ENCODE data around the gene STON1. TPM values are rescaled to one million over a fixed set of nuclear protein-coding genes. Genes with fewer than 3 reads are reported as not detected.
"Not testable (repeated sequence)": the region's sequence is repeated elsewhere in the genome, so short reads cannot be mapped to it uniquely, and the experiment has no call there.

Gene STON1
- total and polyA plus RNA-seq, 3 donors from 2014 or later, result 3.8 to 5.7 (median 5.1) TPM

- Histone ChIP-seq H3K9me3 (no peaks in the 10 kb centered on the region), H3K4me1 (no peaks in the 10 kb centered on the region), H3K27ac (no peak overlapping the region), H3K27me3 (no peaks in the 10 kb centered on the region), H3K4me3 (no peak overlapping the region), H3K36me3 (ENCODE audit: low read depth, missing control alignments) (no peaks in the 10 kb centered on the region)
- intact Hi-C loops (cut with DNase I; ENCODE audit: low total_unique reads), result no loop called here
- WGBS, 2 donors, result 82 to 85% methylated on average over 1 of the region's 1 CpG
- no peak for DNase-seq
- TF ChIP-seq POLR2A (IDR thresholded peaks at IDR 0.05), result no peak
- TF ChIP-seq, protein P1, sequence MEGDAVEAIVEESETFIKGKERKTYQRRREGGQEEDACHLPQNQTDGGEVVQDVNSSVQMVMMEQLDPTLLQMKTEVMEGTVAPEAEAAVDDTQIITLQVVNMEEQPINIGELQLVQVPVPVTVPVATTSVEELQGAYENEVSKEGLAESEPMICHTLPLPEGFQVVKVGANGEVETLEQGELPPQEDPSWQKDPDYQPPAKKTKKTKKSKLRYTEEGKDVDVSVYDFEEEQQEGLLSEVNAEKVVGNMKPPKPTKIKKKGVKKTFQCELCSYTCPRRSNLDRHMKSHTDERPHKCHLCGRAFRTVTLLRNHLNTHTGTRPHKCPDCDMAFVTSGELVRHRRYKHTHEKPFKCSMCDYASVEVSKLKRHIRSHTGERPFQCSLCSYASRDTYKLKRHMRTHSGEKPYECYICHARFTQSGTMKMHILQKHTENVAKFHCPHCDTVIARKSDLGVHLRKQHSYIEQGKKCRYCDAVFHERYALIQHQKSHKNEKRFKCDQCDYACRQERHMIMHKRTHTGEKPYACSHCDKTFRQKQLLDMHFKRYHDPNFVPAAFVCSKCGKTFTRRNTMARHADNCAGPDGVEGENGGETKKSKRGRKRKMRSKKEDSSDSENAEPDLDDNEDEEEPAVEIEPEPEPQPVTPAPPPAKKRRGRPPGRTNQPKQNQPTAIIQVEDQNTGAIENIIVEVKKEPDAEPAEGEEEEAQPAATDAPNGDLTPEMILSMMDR (IDR thresholded peaks at IDR 0.05), result no peak
Measured at GRCh38 chr2:48543895-48544294, 13.9 kb downstream of the STON1 start.

DNA sequence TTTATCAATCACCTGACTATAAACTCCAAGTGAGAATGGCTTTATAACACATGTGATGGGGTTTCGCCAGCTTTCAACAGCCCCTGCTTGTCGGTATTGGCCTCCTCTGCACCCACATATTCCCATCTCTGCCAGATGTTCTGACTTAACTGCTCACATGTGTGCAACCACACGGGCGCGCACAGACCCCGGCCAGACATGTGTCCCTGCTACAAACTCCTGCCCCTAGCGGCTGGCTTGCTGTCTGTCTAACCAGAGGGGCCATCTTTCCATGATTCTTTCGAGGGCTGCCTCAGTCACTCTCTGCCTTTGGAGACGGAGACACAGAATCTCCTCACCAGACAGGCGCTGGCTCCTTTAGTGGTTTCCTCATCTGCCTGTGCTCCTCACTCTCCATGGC, 15.3 kb downstream of the STON1 start:
- TF ChIP-seq POLR2A (IDR thresholded peaks at IDR 0.05), result no peak
- TF ChIP-seq, protein P1 (IDR thresholded peaks at IDR 0.05), result no peak
- no peak for DNase-seq
- no peaks in the 10 kb centered on the region for H3K4me1 ChIP-seq
- H3K27ac ChIP-seq, result no peak overlapping the region
- intact Hi-C loops (cut with DNase I; ENCODE audit: low total_unique reads), result no loop called here
- no peak overlapping the region for H3K4me3 ChIP-seq
- no peaks in the 10 kb centered on the region for H3K27me3 ChIP-seq
- WGBS, 2 donors, result 85 to 86% methylated on average over 10 of the region's 10 CpGs
- no peaks in the 10 kb centered on the region for H3K36me3 ChIP-seq (ENCODE audit: low read depth, missing control alignments)
- H3K9me3 ChIP-seq, result no peaks in the 10 kb centered on the region

DNA sequence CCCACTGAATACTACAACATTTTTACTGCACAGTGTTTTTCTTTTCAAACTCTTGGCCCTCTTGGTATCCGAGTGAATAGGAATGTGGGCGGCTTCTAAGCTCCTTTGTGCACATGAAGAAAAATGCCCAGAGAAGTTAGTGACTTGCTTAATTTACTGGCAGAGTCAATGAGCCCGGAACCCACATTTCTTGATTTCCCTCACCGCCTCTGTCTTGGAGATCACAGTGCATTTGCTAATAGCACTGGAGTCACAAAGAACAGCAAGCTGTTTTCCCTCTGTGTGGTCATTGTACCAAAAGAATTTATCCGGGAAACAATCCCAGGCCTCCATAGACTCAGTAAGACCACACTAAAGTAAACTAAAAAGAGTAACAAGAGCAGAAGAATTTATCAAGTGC, 18.9 kb downstream of the STON1 start:
- WGBS, 2 donors, result 78 to 79% methylated on average over 5 of the region's 5 CpGs
- Histone ChIP-seq H3K4me3 (no peak overlapping the region), H3K27ac (no peak overlapping the region), H3K36me3 (ENCODE audit: low read depth, missing control alignments) (no peaks in the 10 kb centered on the region), H3K27me3 (no peaks in the 10 kb centered on the region), H3K9me3 (no peaks in the 10 kb centered on the region), H3K4me1 (no peaks in the 10 kb centered on the region)
- intact Hi-C loops (cut with DNase I; ENCODE audit: low total_unique reads), result no loop called here
- no peak for TF ChIP-seq POLR2A (IDR thresholded peaks at IDR 0.05)
- TF ChIP-seq, protein P1 (IDR thresholded peaks at IDR 0.05), result no peak
- no peak for DNase-seq

GRCh38 chr2:48549972-48550371, 20.0 kb downstream of the STON1 start:
- Histone ChIP-seq H3K36me3 (ENCODE audit: low read depth, missing control alignments) (no peaks in the 10 kb centered on the region), H3K9me3 (no peaks in the 10 kb centered on the region), H3K27ac (no peak overlapping the region), H3K27me3 (no peaks in the 10 kb centered on the region), H3K4me1 (no peaks in the 10 kb centered on the region), H3K4me3 (no peak overlapping the region)
- intact Hi-C loops (cut with DNase I; ENCODE audit: low total_unique reads), result no loop called here
- DNase-seq, result no peak
- TF ChIP-seq POLR2A (IDR thresholded peaks at IDR 0.05), result no peak
- TF ChIP-seq, protein P1 (IDR thresholded peaks at IDR 0.05), result no peak
- 97 to 100% methylated on average over 3 of the region's 3 CpGs for WGBS, 2 donors

DNA sequence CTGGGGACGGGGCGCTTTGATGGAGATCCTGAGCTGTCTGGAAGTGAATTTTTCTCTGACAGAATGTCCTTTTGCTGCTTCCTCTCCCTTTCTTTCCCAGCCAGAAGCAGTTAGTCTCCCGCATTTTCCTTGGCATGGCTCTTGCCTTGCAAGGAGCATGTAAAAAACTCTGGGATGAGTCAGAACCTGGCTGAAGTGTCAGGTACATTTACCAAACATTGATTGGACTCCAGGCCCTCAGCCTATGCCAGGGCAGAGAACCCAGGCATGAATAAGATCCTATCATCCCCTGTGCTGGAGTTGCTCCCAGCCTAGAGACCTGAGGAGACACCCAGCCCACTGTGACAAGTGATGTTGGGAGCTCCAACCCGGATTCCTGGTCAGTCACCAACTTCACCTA, 21.6 kb downstream of the STON1 start:
- no peak for DNase-seq
- no peak overlapping the region for H3K27ac ChIP-seq
- intact Hi-C loops (cut with DNase I; ENCODE audit: low total_unique reads), result no loop called here

DNA sequence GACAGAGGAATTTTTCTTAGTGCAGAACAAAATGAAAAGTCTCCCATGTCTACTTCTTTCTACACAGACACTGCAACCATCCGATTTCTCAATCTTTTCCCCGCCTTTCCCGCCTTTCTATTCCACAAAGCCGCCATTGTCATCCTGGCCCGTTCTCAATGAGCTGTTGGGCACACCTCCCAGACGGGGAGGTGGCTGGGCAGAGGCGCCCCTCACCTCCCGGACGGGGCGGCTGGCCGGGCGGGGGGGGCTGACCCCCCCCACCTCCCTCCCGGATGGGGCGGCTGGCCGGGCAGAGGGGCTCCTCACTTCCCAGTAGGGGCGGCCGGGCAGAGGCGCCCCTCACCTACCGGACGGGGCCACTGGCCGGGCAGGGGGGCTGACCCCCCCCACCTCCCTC, 25.1 kb downstream of the STON1 start:
- 93% methylated on average over 5 of the region's 21 CpGs; no CpG with 5 or more reads in 1 of the 2 donors for WGBS, 2 donors
- H3K4me1 ChIP-seq; H3K4me3 ChIP-seq; intact Hi-C loops (cut with DNase I; ENCODE audit: low total_unique reads); DNase-seq; H3K9me3 ChIP-seq; H3K27ac ChIP-seq; H3K36me3 ChIP-seq (ENCODE audit: low read depth, missing control alignments); H3K27me3 ChIP-seq: not testable (repeated sequence)

More for the DNA sequence above, 21.6 kb downstream of the STON1 start:
- 89 to 96% methylated on average over 3 to 4 of the region's 4 CpGs for WGBS, 2 donors
- no peak overlapping the region for H3K4me3 ChIP-seq
- TF ChIP-seq POLR2A (IDR thresholded peaks at IDR 0.05), result no peak
- TF ChIP-seq, protein P1 (IDR thresholded peaks at IDR 0.05), result no peak
- no peaks in the 10 kb centered on the region for H3K9me3 ChIP-seq
- no peaks in the 10 kb centered on the region for H3K27me3 ChIP-seq
- H3K4me1 ChIP-seq, result no peaks in the 10 kb centered on the region
- no peaks in the 10 kb centered on the region for H3K36me3 ChIP-seq (ENCODE audit: low read depth, missing control alignments)

Data from testis (tissue), 3 donors.